AG04450 (cell line): ENCODE measurements around the gene TMBIM4. TPM values are rescaled to one million over a fixed set of nuclear protein-coding genes. Genes with fewer than 3 reads are reported as not detected.

Source experiments
- CTCF ChIA-PET: fragments of 300-600, 350-600 bp; formaldehyde crosslinking; extraction: SDS; loops from one replicate; lab custom pipeline; 2022; ENCODE audit warnings: antibody characterized with exemption, inconsistent platforms; lab: Charles Lee
- POLR2A ChIA-PET: fragments of 350-600 bp; formaldehyde crosslinking; extraction: SDS; loops from one replicate; lab custom pipeline; 2021; ENCODE audit warnings: antibody characterized with exemption, inconsistent platforms; lab: Yijun Ruan, JAX
- DNase-seq: peaks from one replicate; pipeline ENCODE4 v3.0.0-alpha.2; 2011; ENCODE audit warnings: low read depth, low spot score
- H3K27ac ChIP-seq: one replicate; pipeline ENCODE4 v1.5.1; 2012; ENCODE audit warnings: low read depth, low read length, control low read depth
- H3K27me3 ChIP-seq: one replicate; pipeline ENCODE4 v1.6.0; 2012; ENCODE audit warnings: low read length; ENCODE audit not compliant: control insufficient read depth, insufficient read depth
- H3K4me3 ChIP-seq: 2 replicates; pipeline ENCODE4 v1.5.1; 2011; ENCODE audit warnings: mild to moderate bottlenecking, low read depth, low read length, control low read depth
- H3K9me3 ChIP-seq: 2 replicates; pipeline ENCODE4 v1.5.1; 2012; ENCODE audit warnings: low read length; ENCODE audit not compliant: control insufficient read depth, insufficient read depth
- polyA plus RNA-seq: library from polyadenylated mRNA; depleted of rRNA; stranded (reverse); fragments of >200 nt; gene quantifications from 2 replicates; pipeline ENCODE4 v1.2.3, GENCODE V29; 2011
- TF ChIP-seq, protein P1 (sequence below): IDR thresholded peaks from 2 replicates; pipeline ENCODE4 v1.5.1; 2011; ENCODE audit warnings: low read depth, low read length, control low read depth, inconsistent platforms

The TMBIM4 gene
- polyA plus RNA-seq, 1 experiment = 140 TPM

DNA sequence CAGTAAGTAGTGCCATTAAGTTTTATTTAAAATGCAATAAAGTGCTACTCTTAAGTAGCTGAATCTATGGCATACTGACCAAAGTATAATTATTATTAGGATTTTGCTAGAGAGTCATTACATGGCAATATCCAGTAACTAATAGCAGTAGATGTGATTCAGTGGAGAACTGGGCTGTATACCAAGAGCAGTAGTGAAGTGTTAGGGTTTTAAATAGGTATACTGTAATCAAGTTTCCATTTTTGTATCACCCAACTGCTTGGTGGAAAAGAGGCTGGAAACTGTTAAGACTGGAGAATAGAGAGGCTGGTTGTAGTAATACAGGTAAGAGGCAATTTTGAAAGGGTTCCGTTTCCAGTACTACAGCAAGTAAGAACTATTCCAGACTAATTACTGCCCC lies 25.9 kb downstream of the TMBIM4 start:
- POLR2A ChIA-PET = no interaction called here
- no peak for DNase-seq
- H3K27me3 ChIP-seq = no peaks in the 10 kb centered on the region
- TF ChIP-seq, protein P1, sequence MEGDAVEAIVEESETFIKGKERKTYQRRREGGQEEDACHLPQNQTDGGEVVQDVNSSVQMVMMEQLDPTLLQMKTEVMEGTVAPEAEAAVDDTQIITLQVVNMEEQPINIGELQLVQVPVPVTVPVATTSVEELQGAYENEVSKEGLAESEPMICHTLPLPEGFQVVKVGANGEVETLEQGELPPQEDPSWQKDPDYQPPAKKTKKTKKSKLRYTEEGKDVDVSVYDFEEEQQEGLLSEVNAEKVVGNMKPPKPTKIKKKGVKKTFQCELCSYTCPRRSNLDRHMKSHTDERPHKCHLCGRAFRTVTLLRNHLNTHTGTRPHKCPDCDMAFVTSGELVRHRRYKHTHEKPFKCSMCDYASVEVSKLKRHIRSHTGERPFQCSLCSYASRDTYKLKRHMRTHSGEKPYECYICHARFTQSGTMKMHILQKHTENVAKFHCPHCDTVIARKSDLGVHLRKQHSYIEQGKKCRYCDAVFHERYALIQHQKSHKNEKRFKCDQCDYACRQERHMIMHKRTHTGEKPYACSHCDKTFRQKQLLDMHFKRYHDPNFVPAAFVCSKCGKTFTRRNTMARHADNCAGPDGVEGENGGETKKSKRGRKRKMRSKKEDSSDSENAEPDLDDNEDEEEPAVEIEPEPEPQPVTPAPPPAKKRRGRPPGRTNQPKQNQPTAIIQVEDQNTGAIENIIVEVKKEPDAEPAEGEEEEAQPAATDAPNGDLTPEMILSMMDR = no peak
- CTCF ChIA-PET = interaction anchor here (2.8 kb wide), 1 partner anchor 25 kb away, joined by 19 read pairs; the partner anchor contains the start of gene TMBIM4
- no peak overlapping the region for H3K27ac ChIP-seq
- no peak overlapping the region for H3K4me3 ChIP-seq
- H3K9me3 ChIP-seq = peaks cover 2% of the 10 kb centered on the region; the same call in 1 of the 2 replicates

DNA sequence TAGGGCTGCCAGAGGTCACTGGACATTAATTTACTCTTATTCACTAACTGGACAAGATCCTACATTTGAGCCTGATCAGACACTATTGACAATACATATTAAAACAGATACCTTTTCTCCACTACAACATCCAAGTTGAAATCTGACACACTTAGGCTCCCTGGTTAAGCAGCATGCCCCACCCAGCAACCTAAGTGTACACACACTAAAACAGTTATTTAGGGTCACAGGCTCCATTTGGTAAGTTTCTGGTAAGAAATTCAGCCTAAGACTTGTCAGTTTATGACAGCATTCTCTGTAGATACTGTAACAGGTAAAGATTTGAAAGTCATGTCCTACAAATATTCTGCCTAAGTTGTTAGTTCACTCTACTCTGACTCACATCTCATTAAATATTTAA lies 27.0 kb downstream of the TMBIM4 start:
- CTCF ChIA-PET = no interaction called here
- TF ChIP-seq, protein P1 = no peak
- no peaks in the 10 kb centered on the region for H3K27me3 ChIP-seq

GRCh38 chr12:66141299-66141698 lies 28.5 kb downstream of the TMBIM4 start:
- peaks cover 2% of the 10 kb centered on the region; the same call in 1 of the 2 replicates for H3K9me3 ChIP-seq
- no peaks in the 10 kb centered on the region for H3K27me3 ChIP-seq
- ChIA-PET CTCF (interaction anchor here (0.6 kb wide), 2 partner anchors 267 to 973 kb away, joined by 3 read pairs; no protein-coding TSS in a partner anchor), POLR2A (no interaction called here)
- no peak overlapping the region for H3K4me3 ChIP-seq
- DNase-seq = no peak
- TF ChIP-seq, protein P1 = no peak
- H3K27ac ChIP-seq = no peak overlapping the region

More for the DNA sequence above, 27.0 kb downstream of the TMBIM4 start:
- POLR2A ChIA-PET = no interaction called here
- no peak for DNase-seq
- H3K27ac ChIP-seq = no peak overlapping the region
- H3K4me3 ChIP-seq = no peak overlapping the region
- H3K9me3 ChIP-seq = peaks cover 2% of the 10 kb centered on the region; the same call in 1 of the 2 replicates

DNA sequence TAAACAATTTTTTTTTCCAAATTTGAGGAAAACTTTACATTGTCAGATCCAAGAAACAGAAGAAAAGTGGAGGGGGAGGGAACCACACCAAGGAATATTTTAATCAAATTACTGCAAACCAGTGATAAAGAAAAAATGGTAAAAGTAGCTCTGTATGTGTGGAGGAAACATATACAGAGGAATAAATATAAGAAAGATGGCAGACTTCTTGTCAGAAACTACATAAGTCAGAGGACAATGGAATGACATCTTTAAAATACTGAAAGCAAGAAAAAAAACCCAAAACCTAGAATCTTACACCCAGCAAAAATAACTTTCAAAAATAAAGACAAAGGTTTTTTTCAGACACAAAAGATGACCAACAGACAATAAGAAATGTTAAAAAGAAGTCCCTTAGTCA lies 29.1 kb downstream of the TMBIM4 start:
- POLR2A ChIA-PET = no interaction called here
- CTCF ChIA-PET = interaction anchor here (0.6 kb wide), 1 partner anchor 973 kb away, joined by 3 read pairs; no protein-coding TSS in a partner anchor
- Histone ChIP-seq H3K27me3 (no peaks in the 10 kb centered on the region), H3K27ac (no peak overlapping the region), H3K9me3 (peaks cover 2% of the 10 kb centered on the region; the same call in 1 of the 2 replicates), H3K4me3 (no peak overlapping the region)
- DNase-seq = no peak
- TF ChIP-seq, protein P1 = no peak

GRCh38 chr12:66139328-66139727 lies 30.5 kb downstream of the TMBIM4 start:
- no peak overlapping the region for H3K27ac ChIP-seq
- ChIA-PET CTCF (interaction anchor here (1.6 kb wide), 1 partner anchor 30 kb away, joined by 6 read pairs; the partner anchor contains the start of gene TMBIM4), POLR2A (no interaction called here)
- H3K27me3 ChIP-seq = no peaks in the 10 kb centered on the region
- TF ChIP-seq, protein P1 = no peak
- no peak for DNase-seq
- H3K9me3 ChIP-seq = peaks cover 2% of the 10 kb centered on the region; the same call in 1 of the 2 replicates
- no peak overlapping the region for H3K4me3 ChIP-seq
